Dedifferentiated amniotic fluid mesenchymal stem cell (primary cell): ENCODE measurements around the gene CBX1.
A peak's percentile ranks its signal among the peaks of the same experiment; 100 is the strongest.

Source experiments
- DNase-seq: peaks from one replicate; pipeline ENCODE4 v3.0.0-alpha.2; 2016; ENCODE audit errors: extremely low spot score

The CBX1 gene

DNA sequence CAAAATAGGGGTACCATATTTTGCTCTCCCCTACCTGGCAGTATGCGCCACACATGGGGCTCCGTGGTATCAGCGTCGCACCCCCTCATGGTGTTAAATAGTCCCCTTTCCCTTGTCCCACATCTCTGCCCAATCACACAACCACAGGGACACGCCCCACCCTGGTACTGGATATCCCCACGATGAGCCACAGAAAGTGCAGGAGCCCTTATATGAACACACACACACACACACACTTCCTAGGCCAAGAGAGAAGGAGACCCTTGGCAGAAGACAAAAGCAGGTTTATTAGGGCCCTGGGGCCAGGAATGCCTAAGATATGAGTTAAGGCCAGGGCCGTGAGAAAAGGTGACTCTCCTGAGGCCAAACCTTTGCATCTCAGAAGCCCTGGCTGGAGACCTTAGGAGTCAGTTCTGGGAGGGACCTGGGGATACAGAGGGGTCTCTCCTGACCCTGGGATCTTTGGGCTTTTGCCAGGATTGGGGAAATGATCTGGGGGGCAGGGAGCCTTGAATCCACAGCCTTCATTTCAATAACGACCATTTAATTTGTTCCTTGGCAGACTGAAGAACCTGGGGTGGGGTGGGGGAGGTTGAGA lies 75.3 kb downstream of the CBX1 start:
- no peak for DNase-seq

DNA sequence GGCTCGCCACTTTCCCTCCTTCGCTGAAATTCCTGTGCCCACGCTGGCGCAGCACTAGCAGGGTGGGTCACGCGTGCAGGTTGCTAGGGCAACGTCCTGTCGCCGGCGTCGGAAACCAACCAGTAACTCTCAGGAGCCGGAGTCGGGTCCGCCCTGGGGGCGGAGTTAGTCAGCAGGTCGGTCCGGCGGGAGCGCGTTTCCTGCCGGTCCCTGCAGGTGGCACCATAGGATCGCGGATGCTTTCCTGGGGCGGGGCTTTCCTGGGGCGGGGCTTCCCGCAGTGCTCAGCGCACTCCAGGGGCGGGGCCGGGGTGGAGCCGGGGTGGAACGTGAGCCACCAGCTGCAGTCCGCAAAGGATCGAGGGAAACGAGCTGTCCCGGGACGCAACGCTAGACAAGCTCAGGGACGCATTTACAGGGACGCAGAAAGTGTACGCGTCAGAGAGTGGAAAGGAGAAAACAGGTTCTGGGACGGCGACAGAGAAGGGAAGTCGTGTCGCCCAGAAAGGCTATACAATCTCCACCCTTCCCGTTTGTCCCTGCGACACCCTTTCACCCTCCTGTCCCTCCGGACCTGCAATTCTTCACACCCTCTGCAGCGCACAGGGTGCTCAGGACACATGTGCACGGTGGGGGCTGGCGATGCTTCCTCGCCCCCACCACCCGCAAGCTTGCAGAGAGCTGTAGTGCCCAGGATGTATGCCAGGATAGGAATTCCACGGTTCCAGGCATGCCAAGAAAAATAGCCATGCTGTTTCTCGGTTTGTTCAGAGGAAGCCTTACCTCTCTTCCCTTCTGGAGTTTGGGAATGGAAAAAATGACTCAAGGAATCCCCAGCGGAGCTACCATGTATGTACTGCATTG lies 76.0 kb downstream of the CBX1 start:
- peak; percentile 95 for DNase-seq

DNA sequence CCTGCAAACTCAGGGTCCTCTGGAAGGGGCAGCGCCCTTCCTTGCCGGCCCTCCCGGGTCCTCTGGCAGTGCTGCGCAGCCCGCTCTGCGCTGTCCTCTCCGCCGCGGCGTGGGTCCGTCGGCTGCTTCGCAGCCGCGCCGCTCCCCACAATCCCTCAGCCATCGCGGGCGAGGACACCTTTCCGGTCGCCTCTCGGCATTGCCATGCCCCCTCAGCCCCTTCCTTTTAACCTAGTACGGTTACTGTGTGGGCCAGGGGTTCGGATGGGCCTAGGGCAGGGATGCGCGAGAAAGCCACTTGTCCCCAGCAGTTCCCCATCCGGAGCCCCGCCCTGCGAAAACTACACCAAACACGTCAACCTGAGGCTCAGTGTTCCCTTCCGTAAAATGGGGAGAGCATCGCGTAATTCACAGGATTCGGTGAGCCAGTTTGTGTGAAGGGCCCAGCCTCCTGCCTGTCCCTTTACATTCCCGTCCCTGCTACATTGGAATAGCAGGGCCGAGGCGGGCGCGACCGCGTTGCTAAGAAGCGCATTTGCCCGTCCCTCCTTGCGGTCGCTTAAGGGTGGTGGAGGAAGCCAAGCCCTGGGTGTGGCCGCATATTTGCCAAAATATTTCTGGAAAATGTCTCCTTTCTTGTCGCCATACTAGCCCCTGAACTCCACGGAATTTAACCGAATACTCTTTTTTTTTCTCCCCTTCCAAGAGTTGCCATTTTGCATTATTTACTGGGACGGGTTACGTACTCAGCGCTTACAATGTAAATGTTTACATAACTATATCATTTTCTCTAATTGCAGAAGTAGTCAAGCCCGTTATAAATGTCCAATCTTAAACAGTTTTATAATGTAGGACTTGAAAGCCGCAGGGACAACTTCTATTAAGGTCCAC lies 76.9 kb downstream of the CBX1 start:
- peak; percentile 83 for DNase-seq

DNA sequence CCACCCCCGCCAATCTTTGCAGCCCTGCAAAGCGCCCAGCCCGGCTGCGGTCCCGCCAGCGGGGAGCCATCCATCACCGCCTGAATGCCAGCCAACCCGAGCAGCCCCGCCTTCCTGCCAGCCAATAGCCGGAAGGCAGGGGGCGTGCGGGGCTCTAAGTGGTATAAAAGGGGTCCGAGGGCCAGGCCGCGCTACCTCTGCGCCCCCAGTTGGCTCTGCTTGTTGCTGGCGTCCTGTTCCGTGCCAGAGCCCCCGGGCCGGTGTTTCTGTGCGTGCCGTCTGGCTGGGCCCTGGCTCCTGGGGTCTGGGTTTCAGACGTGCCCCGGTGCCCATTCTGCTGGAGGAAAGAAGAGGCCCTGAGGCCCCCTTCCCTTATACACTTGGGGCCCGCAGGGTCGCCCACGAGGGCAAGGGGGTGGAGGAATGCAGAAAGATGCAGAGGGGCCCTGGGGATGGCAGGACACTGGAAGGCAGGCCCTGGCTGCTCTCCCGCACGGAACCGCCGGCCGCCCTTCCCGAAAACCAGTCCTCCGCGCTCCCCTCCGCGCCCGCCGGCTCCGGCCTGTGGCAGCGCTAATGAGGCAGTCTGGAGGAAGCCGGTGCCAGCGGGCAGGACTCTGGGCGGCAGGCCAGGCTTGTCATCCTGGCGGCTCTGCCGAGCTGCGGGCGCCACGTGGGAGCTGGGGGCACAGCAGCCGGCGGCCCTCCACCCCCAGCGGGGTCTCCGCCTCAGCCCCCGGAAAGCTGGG lies 77.7 kb downstream of the CBX1 start:
- peak; percentile 80 for DNase-seq

DNA sequence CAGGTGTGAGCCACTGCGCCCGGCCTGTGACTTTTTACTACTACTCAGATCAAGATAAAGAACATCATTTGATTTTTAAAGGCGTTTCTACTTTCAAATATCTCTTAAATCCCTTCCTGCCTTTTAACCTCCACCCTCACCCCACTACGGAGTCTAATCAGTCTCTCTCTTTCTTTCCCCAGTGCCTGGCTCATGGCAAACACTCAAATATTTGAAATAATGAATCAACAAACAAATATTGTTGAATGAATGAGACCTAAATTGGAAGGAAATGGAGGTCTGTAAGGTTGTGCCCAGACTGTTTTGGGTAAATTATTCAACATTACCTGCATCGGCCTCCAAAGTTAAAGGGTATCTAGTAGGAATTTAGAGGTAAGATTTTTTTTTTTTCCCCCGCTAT lies 78.4 kb downstream of the CBX1 start:
- no peak for DNase-seq

DNA sequence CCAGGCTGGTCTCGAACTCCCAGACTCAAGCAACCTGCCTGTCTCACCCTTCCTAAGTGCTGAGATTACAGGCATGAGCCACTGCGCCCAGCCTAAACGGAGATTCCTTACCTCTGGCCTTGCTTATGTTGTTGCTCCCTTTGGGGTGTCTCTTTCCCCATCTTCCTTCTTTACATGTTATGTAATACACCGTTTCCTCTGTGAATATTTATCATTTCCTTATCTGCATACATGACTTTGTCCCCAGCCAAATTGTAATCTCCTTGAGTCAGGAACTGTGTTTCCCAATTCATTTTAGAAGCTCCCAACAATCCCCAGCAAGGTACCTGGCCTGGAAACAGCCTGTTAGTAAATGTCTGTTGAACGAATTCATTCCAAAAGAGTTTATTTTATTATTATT lies 79.3 kb downstream of the CBX1 start:
- DNase-seq = no peak
